Suprapubic skin (tissue), 4 donors: ENCODE data around the gene DHX58. TPM values are rescaled to one million over a fixed set of nuclear protein-coding genes. Genes with fewer than 3 reads are reported as not detected.
A peak's percentile ranks its signal among the peaks of the same experiment; 100 is the strongest.

Source experiments
- DNase-seq, 2 donors: peaks; one replicate each; pipeline ENCODE4 v3.0.0-alpha.2; 2019; ENCODE audit warnings: low spot score in 2 of 2
- H3K27ac ChIP-seq: fragments of 200-600 bp; sonication (generic); one replicate; pipeline ENCODE4 v1.5.1; 2019
- H3K27me3 ChIP-seq: fragments of 200-600 bp; sonication (generic); one replicate; pipeline ENCODE4 v1.5.1; 2019
- H3K36me3 ChIP-seq: fragments of 200-600 bp; sonication (generic); one replicate; pipeline ENCODE4 v1.5.1; 2019
- H3K4me1 ChIP-seq: fragments of 200-600 bp; sonication (generic); one replicate; pipeline ENCODE4 v1.5.1; 2019
- H3K4me3 ChIP-seq: fragments of 200-600 bp; sonication (generic); one replicate; pipeline ENCODE4 v1.5.1; 2019; ENCODE audit warnings: mild to moderate bottlenecking
- H3K9me3 ChIP-seq: fragments of 200-600 bp; sonication (generic); one replicate; pipeline ENCODE4 v1.5.1; 2019
- CTCF ChIP-seq, 2 donors: fragments of 200-600 bp in 1 of 2; fragments of 450-650 bp in 1 of 2; sonication (generic) in 1 of 2; IDR thresholded peaks; one replicate each; pipeline ENCODE4 v1.5.1; 2016 to 2019; ENCODE audit warnings: antibody characterized with exemption in 2 of 2, mild to moderate bottlenecking in 1 of 2, moderate library complexity in 1 of 2
- EP300 ChIP-seq: sonication (generic); formaldehyde crosslinking; IDR thresholded peaks from one replicate; pipeline ENCODE4 v1.6.1; 2017; ENCODE audit warnings: antibody characterized with exemption
- POLR2A ChIP-seq, 2 donors: fragments of 450-650 bp; IDR thresholded peaks; one replicate each; pipeline ENCODE4 v1.6.1; 2017; ENCODE audit warnings: antibody characterized with exemption in 2 of 2, mild to moderate bottlenecking in 2 of 2, moderate library complexity in 2 of 2
- POLR2AphosphoS5 ChIP-seq, 3 donors: sonication (generic); formaldehyde crosslinking; IDR thresholded peaks; one replicate each; pipeline ENCODE4 v1.6.1; 2017; ENCODE audit warnings: antibody characterized with exemption in 3 of 3
- WGBS: methylation state at CpG from one replicate; pipeline ENCODE4 v1.1.5; 2018; 5-methylcytosine and 5-hydroxymethylcytosine counted together
- total RNA-seq, 4 donors: library from RNA; depleted of rRNA; stranded (reverse); fragments of >200 nt; gene quantifications; one replicate each; pipeline ENCODE4 v1.1.0, GENCODE V29; 2016

DHX58 gene
- total RNA-seq, 4 donors from 2014 or later: 8.2 to 14.2 (median 11.9) TPM

GRCh38 chr17:42136654-42137051 is 24.1 kb upstream of the DHX58 start:
- no peaks in the 10 kb centered on the region for H3K27me3 ChIP-seq
- no peaks in the 10 kb centered on the region for H3K9me3 ChIP-seq
- H3K4me1 ChIP-seq: peaks cover 68% of the 10 kb centered on the region
- TF ChIP-seq POLR2A (IDR thresholded peaks at IDR 0.05): no peak
- TF ChIP-seq POLR2AphosphoS5 (IDR thresholded peaks at IDR 0.05): no peak
- no peak for TF ChIP-seq EP300
- TF ChIP-seq CTCF (IDR thresholded peaks at IDR 0.05): no peak
- H3K36me3 ChIP-seq: peaks cover 6% of the 10 kb centered on the region
- no peak overlapping the region for H3K4me3 ChIP-seq
- DNase-seq: no peak
- 85% methylated on average over 3 of the region's 3 CpGs for WGBS
- H3K27ac ChIP-seq: no peak overlapping the region

GRCh38 chr17:42135664-42136653 is 23.4 kb upstream of the DHX58 start:
- no peak overlapping the region for H3K4me3 ChIP-seq
- no peaks in the 10 kb centered on the region for H3K9me3 ChIP-seq
- no peaks in the 10 kb centered on the region for H3K27me3 ChIP-seq
- DNase-seq: no peak
- peaks cover 73% of the 10 kb centered on the region for H3K4me1 ChIP-seq
- peak overlapping the region; percentile 46 for H3K27ac ChIP-seq
- H3K36me3 ChIP-seq: peaks cover 4% of the 10 kb centered on the region
- 62% methylated on average over 15 of the region's 15 CpGs for WGBS
- TF ChIP-seq EP300 (no peak), POLR2A (IDR thresholded peaks at IDR 0.05) (no peak), POLR2AphosphoS5 (IDR thresholded peaks at IDR 0.05) (peak in 1 of 3 donors; percentile 26)

- Histone ChIP-seq H3K27ac (peak overlapping the region; percentile 46), H3K4me3 (no peak overlapping the region), H3K4me1 (peaks cover 81% of the 10 kb centered on the region), H3K9me3 (no peaks in the 10 kb centered on the region), H3K36me3 (peaks cover 7% of the 10 kb centered on the region), H3K27me3 (no peaks in the 10 kb centered on the region)
- TF ChIP-seq POLR2A (IDR thresholded peaks at IDR 0.05): no peak
- TF ChIP-seq POLR2AphosphoS5 (IDR thresholded peaks at IDR 0.05): no peak
- no peak for TF ChIP-seq EP300
- no peak for TF ChIP-seq CTCF (IDR thresholded peaks at IDR 0.05)
- DNase-seq: no peak
- WGBS: 88% methylated on average over 6 of the region's 6 CpGs
Observed at GRCh38 chr17:42135151-42135550, 22.6 kb upstream of the DHX58 start.

- Histone ChIP-seq H3K36me3 (peaks cover 23% of the 10 kb centered on the region), H3K27me3 (no peaks in the 10 kb centered on the region), H3K27ac (peak overlapping the region; percentile 22), H3K9me3 (no peaks in the 10 kb centered on the region), H3K4me3 (no peak overlapping the region), H3K4me1 (peaks cover 79% of the 10 kb centered on the region)
- 17% methylated on average over 3 of the region's 4 CpGs for WGBS
- DNase-seq: no peak
- TF ChIP-seq CTCF (IDR thresholded peaks at IDR 0.05) (no peak), POLR2AphosphoS5 (IDR thresholded peaks at IDR 0.05) (no peak), EP300 (no peak), POLR2A (IDR thresholded peaks at IDR 0.05) (no peak)
Observed at GRCh38 chr17:42133461-42134041, 21.0 kb upstream of the DHX58 start.

GRCh38 chr17:42132941-42133340 is 20.4 kb upstream of the DHX58 start:
- peaks cover 76% of the 10 kb centered on the region for H3K4me1 ChIP-seq
- WGBS: 18% methylated on average over 3 of the region's 3 CpGs
- no peak overlapping the region for H3K27ac ChIP-seq
- no peaks in the 10 kb centered on the region for H3K27me3 ChIP-seq
- H3K9me3 ChIP-seq: no peaks in the 10 kb centered on the region
- no peak overlapping the region for H3K4me3 ChIP-seq
- H3K36me3 ChIP-seq: peaks cover 29% of the 10 kb centered on the region
- TF ChIP-seq EP300 (no peak), POLR2AphosphoS5 (IDR thresholded peaks at IDR 0.05) (no peak), CTCF (IDR thresholded peaks at IDR 0.05) (no peak), POLR2A (IDR thresholded peaks at IDR 0.05) (no peak)
- DNase-seq: no peak
